Spleen (tissue), 11 donors: ENCODE data around the gene ZFP2. TPM values are rescaled to one million over a fixed set of nuclear protein-coding genes. Genes with fewer than 3 reads are reported as not detected.

Experiments
- DNase-seq: peaks from one replicate; pipeline ENCODE4 v3.0.0-alpha.2; 2020
- H3K27ac ChIP-seq, 8 donors: fragments of 200-600 bp; sonication (generic) in 7 of 8; 1 replicate in 4 of 8; 2 replicates in 4 of 8; pipeline versions ENCODE4 v1.5.0 to v1.8.0; 2016 to 2021; ENCODE audit warnings: inconsistent platforms in 4 of 8, mild to moderate bottlenecking in 4 of 8, moderate library complexity in 1 of 8
- H3K27me3 ChIP-seq, 7 donors: fragments of 200-600 bp; sonication (generic) in 6 of 7; replicated peaks in 1 of 7; 1 replicate in 4 of 7; 2 replicates in 3 of 7; pipeline versions ENCODE4 v1.5.0 to v1.8.0; 2016 to 2021; ENCODE audit warnings: inconsistent platforms in 3 of 7, mild to moderate bottlenecking in 1 of 7
- H3K36me3 ChIP-seq, 6 donors: fragments of 200-600 bp; sonication (generic) in 5 of 6; 1 replicate in 4 of 6; 2 replicates in 2 of 6; pipeline versions ENCODE4 v1.5.0 to v1.8.0; 2016 to 2021; ENCODE audit warnings: inconsistent platforms in 2 of 6
- H3K4me1 ChIP-seq, 6 donors: fragments of 200-600 bp; sonication (generic) in 5 of 6; 1 replicate in 3 of 6; 2 replicates in 3 of 6; pipeline versions ENCODE4 v1.5.0 to v1.8.0; 2016 to 2021; ENCODE audit warnings: inconsistent platforms in 3 of 6
- H3K4me3 ChIP-seq, 8 donors: fragments of 200-600 bp; sonication (generic) in 7 of 8; 1 replicate in 4 of 8; 2 replicates in 4 of 8; pipeline versions ENCODE4 v1.5.0 to v1.8.0; 2016 to 2021; ENCODE audit warnings: inconsistent platforms in 4 of 8, mild to moderate bottlenecking in 4 of 8, moderate library complexity in 2 of 8
- H3K9me3 ChIP-seq, 8 donors: fragments of 200-600 bp; sonication (generic) in 7 of 8; 1 replicate in 4 of 8; 2 replicates in 4 of 8; pipeline versions ENCODE4 v1.5.0 to v1.8.0; 2016 to 2021; ENCODE audit warnings: inconsistent platforms in 4 of 8
- POLR2A ChIP-seq, 3 donors: fragments of 450-650 bp; IDR thresholded peaks; one replicate each; pipeline ENCODE4 v1.5.1; 2017; ENCODE audit warnings: antibody characterized with exemption in 3 of 3, mild to moderate bottlenecking in 1 of 3
- POLR2AphosphoS5 ChIP-seq, 3 donors: sonication (generic); formaldehyde crosslinking; IDR thresholded peaks; one replicate each; pipeline ENCODE4 v1.5.1; 2017; ENCODE audit warnings: antibody characterized with exemption in 3 of 3
- WGBS, 5 donors: extraction: QIAGEN DNeasy Blood & Tissue Kit in 3 of 5; methylation state at CpG; one replicate each; pipeline versions ENCODE4 v1.1.5 to v1.1.7; 2013 to 2018; 5-methylcytosine and 5-hydroxymethylcytosine counted together
- intact Hi-C: fragments of 100-400 bp; cut with DNase I; formaldehyde crosslinking; loops from one replicate; pipeline ENCODE4 v1.15.0; 2023; ENCODE audit warnings: low total_unique reads
- polyA plus RNA-seq, 3 donors: library from polyadenylated mRNA; stranded (reverse); fragments of 200-250 nt; gene quantifications; one replicate each; pipeline ENCODE4 v1.2.1, GENCODE V29; 2013
- total RNA-seq, 7 donors: library from RNA; depleted of rRNA in 3 of 7; stranded (reverse); fragments of >200 nt in 3 of 7; fragmentation: NEBNext Ultra II Directional in 4 of 7; extraction: Animal tissue kit (Norgen Biotek cat#: 25700) in 4 of 7; gene quantifications; one replicate each; pipeline versions ENCODE4 v1.1.0 to v1.2.1, GENCODE V29; 2016 to 2021
- TF ChIP-seq, protein P1 (sequence below), 11 experiments: fragments of 200-600 bp in 7 of 11; fragments of 450-650 bp in 4 of 11; sonication (generic) in 4 of 11; IDR thresholded peaks in 8 of 11; conservative IDR thresholded peaks in 3 of 11; 1 replicate in 7 of 11; 2 replicates in 4 of 11; pipeline versions ENCODE4 v1.4.0 to v1.8.0; 2016 to 2021; ENCODE audit warnings: antibody characterized with exemption in 11 of 11, inconsistent platforms in 4 of 11, mild to moderate bottlenecking in 1 of 11
- donor health status: healthy with polysubstance abuse.
- donor health status: DM: no; HTN: no; CAD: no; lungs with moderate emphysema.
- donor health status: DM: no; HTN: no; CAD: no.
- donor health status: Bipolar disorder and iron deficiency.
- donor health status: healthy.
- donor health status: DM: no; HTN: no; CAD: no.
- donor health status: DM: yes; HTN: yes; CAD: no.

ZFP2 gene
- total and polyA plus RNA-seq, 10 donors: 1.4 to 2.4 (median 1.7) TPM

DNA sequence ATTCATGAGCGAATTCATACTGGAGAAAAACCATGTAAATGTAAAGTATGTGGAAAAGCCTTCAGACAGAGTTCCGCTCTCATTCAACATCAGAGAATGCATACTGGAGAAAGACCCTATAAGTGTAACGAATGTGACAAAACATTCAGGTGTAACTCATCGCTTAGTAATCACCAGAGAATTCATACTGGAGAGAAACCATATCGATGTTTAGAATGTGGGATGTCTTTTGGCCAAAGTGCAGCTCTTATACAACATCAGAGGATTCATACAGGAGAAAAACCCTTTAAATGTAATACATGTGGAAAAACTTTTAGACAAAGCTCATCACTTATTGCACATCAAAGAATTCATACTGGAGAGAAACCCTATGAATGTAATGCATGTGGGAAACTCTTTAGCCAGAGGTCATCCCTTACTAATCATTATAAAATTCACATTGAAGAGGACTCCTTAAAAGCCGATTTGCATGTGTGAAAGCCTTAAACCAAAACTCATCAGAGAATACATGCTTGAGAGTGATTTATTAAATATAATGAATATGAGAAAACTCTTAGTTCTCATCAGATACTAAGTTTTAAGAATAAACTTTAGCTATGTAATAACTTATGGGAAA is 11.8 kb upstream of the ZFP2 start:
- Histone ChIP-seq H3K4me3 (no peak overlapping the region), H3K27me3 (no peaks in the 10 kb centered on the region), H3K36me3 (peaks cover 22 to 100% (median 88%) of the 10 kb centered on the region in 6 donors), H3K27ac (no peak overlapping the region), H3K4me1 (no peaks in the 10 kb centered on the region), H3K9me3 (peaks cover 50 to 100% (median 100%) of the 10 kb centered on the region in 8 donors)
- no peak for TF ChIP-seq POLR2A (IDR thresholded peaks at IDR 0.05)
- TF ChIP-seq POLR2AphosphoS5 (IDR thresholded peaks at IDR 0.05): no peak
- TF ChIP-seq, protein P1, sequence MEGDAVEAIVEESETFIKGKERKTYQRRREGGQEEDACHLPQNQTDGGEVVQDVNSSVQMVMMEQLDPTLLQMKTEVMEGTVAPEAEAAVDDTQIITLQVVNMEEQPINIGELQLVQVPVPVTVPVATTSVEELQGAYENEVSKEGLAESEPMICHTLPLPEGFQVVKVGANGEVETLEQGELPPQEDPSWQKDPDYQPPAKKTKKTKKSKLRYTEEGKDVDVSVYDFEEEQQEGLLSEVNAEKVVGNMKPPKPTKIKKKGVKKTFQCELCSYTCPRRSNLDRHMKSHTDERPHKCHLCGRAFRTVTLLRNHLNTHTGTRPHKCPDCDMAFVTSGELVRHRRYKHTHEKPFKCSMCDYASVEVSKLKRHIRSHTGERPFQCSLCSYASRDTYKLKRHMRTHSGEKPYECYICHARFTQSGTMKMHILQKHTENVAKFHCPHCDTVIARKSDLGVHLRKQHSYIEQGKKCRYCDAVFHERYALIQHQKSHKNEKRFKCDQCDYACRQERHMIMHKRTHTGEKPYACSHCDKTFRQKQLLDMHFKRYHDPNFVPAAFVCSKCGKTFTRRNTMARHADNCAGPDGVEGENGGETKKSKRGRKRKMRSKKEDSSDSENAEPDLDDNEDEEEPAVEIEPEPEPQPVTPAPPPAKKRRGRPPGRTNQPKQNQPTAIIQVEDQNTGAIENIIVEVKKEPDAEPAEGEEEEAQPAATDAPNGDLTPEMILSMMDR (IDR thresholded peaks at IDR 0.05 in 8 of 11, conservative IDR thresholded peaks at IDR 0.05 in 3 of 11): no peak
- intact Hi-C loops: no loop called here
- WGBS, 5 donors: 97 to 100% (median 99%) methylated on average over 6 of the region's 6 CpGs
- DNase-seq: no peak

GRCh38 chr5:178899289-178899688 is 3.6 kb downstream of the ZFP2 start:
- peaks cover 0 to 12% (median 0%) of the 10 kb centered on the region in 7 donors for H3K27me3 ChIP-seq
- WGBS, 5 donors: 74 to 86% (median 84%) methylated on average over 5 of the region's 5 CpGs
- H3K36me3 ChIP-seq: peaks cover 0 to 5% (median 0%) of the 10 kb centered on the region in 6 donors
- peaks cover 0 to 18% (median 4%) of the 10 kb centered on the region in 6 donors for H3K4me1 ChIP-seq
- intact Hi-C loops: no loop called here
- H3K27ac ChIP-seq: no peak overlapping the region
- no peak for TF ChIP-seq POLR2A (IDR thresholded peaks at IDR 0.05)
- TF ChIP-seq, protein P1 (IDR thresholded peaks at IDR 0.05 in 8 of 11, conservative IDR thresholded peaks at IDR 0.05 in 3 of 11): no peak
- no peak for TF ChIP-seq POLR2AphosphoS5 (IDR thresholded peaks at IDR 0.05)
- H3K9me3 ChIP-seq: peaks cover 0 to 86% (median 35%) of the 10 kb centered on the region in 8 donors
- DNase-seq: no peak
- no peak overlapping the region for H3K4me3 ChIP-seq

- H3K27me3 ChIP-seq: no peaks in the 10 kb centered on the region
- no peaks in the 10 kb centered on the region for H3K4me1 ChIP-seq
- DNase-seq: no peak
- no peak overlapping the region for H3K27ac ChIP-seq
- intact Hi-C loops: no loop called here
- no peak overlapping the region for H3K4me3 ChIP-seq
- peaks cover 0 to 18% (median 0%) of the 10 kb centered on the region in 6 donors for H3K36me3 ChIP-seq
- peaks cover 0 to 96% (median 66%) of the 10 kb centered on the region in 8 donors for H3K9me3 ChIP-seq
- TF ChIP-seq POLR2A (IDR thresholded peaks at IDR 0.05): no peak
- TF ChIP-seq POLR2AphosphoS5 (IDR thresholded peaks at IDR 0.05): no peak
- TF ChIP-seq, protein P1 (IDR thresholded peaks at IDR 0.05 in 8 of 11, conservative IDR thresholded peaks at IDR 0.05 in 3 of 11): no peak
- 63 to 88% (median 81%) methylated on average over 3 of the region's 3 CpGs for WGBS, 5 donors
These were observed 7.1 kb downstream of the ZFP2 start for GRCh38 chr5:178902849-178903248.

GRCh38 chr5:178931846-178932760 is 36.4 kb downstream of the ZFP2 start:
- Histone ChIP-seq H3K27me3 (no peaks in the 10 kb centered on the region), H3K4me1 (no peaks in the 10 kb centered on the region), H3K9me3 (peaks cover 59 to 100% (median 100%) of the 10 kb centered on the region in 8 donors), H3K27ac (no peak overlapping the region), H3K4me3 (no peak overlapping the region), H3K36me3 (peaks cover 0 to 57% (median 20%) of the 10 kb centered on the region in 6 donors)
- TF ChIP-seq POLR2A (IDR thresholded peaks at IDR 0.05) (no peak), POLR2AphosphoS5 (IDR thresholded peaks at IDR 0.05) (no peak)
- TF ChIP-seq, protein P1 (IDR thresholded peaks at IDR 0.05 in 8 of 11, conservative IDR thresholded peaks at IDR 0.05 in 3 of 11): no peak
- DNase-seq: no peak
- 90 to 96% (median 94%) methylated on average over 11 of the region's 11 CpGs for WGBS, 5 donors
- intact Hi-C loops: no loop called here
